GM18499 (cell line): Measurements from ENCODE around the gene HIP1R.

Experiments used
- ATAC-seq: cut with Tn5 transposase; IDR thresholded peaks from one replicate; pipeline ENCODE4 v1.9.1; 2021; ENCODE audit warnings: moderate number of reproducible peaks; ENCODE audit not compliant: insufficient read depth, unreplicated experiment

HIP1R gene

DNA sequence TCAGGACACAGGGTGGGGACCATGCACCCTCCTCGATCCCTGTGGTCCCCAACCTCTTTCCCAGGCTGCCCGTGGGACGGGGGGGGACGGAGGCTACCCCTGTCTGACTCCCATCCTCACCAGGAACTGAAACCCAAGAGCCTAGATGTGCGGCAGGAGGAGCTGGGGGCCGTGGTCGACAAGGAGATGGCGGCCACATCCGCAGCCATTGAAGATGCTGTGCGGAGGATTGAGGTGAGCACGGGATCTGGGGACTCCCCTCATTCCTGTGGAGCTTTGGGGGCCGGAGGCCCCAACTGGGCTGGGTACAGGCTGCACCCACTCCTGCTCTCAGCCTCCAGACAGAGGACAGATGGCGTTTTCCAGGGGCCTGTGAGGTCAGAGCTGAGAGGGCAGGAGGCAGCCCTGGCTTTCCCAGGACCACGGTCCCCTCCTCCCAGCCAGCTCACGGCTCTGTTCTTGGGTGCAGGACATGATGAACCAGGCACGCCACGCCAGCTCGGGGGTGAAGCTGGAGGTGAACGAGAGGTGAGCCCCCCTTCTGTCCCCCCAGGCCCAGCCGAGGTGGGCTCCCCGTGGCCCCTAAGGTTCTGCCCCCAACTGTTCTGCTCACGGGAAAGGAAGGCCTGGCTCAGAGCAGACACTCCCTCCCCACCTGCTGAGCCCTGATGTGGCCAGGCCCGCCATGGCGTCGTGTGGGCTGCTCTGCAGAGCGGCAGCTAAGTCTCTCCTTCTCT, 24.2 kb downstream of the HIP1R start:
- no peak for ATAC-seq

DNA sequence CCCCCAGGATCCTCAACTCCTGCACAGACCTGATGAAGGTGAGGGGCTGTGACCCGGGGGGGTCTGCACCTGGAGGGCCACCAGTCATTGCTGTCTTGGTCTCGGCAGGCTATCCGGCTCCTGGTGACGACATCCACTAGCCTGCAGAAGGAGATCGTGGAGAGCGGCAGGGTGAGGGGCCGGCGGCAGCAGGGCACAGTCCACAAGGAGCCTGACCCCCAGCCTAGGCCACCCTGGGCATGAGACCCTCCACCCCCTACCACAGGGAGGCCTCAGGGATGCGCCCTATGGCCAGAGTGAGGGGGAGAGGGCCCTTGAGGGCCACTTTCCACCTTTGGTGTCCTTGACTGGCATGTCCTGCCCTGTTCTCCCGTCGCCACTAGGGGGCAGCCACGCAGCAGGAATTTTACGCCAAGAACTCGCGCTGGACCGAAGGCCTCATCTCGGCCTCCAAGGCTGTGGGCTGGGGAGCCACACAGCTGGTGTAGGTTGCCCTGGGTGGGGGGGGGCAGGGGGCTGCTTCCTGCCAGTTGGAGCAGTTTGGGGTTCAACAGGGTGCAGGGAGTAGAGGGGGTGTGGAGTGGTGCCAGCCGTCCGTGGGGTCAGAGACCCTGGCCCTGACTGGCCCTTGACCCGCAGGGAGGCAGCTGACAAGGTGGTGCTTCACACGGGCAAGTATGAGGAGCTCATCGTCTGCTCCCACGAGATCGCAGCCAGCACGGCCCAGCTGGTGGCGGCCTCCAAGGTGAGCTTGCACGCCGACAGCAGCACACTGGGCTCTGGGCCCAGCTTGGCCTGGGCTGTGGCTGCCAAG, 25.0 kb downstream of the HIP1R start:
- ATAC-seq: no peak

DNA sequence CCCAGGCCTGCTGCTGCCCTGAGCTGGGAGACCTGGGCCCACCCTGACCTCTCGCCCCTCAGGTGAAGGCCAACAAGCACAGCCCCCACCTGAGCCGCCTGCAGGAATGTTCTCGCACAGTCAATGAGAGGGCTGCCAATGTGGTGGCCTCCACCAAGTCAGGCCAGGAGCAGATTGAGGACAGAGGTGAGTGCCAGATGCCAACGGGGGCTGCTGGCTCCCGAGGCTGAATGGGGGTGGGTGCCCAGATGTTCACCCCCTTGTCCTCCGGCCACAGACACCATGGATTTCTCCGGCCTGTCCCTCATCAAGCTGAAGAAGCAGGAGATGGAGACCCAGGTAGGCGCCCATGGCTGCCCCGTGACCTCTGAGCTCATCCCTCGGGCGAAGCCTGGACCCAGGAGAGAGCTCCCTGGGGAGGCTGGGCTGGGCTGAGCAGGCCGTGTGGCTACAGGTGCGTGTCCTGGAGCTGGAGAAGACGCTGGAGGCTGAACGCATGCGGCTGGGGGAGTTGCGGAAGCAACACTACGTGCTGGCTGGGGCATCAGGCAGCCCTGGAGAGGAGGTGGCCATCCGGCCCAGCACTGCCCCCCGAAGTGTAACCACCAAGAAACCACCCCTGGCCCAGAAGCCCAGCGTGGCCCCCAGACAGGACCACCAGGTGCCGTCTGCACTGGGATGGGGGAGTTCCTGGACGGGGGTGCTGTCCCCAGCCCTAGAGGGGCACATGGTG, 25.8 kb downstream of the HIP1R start:
- ATAC-seq: no peak

DNA sequence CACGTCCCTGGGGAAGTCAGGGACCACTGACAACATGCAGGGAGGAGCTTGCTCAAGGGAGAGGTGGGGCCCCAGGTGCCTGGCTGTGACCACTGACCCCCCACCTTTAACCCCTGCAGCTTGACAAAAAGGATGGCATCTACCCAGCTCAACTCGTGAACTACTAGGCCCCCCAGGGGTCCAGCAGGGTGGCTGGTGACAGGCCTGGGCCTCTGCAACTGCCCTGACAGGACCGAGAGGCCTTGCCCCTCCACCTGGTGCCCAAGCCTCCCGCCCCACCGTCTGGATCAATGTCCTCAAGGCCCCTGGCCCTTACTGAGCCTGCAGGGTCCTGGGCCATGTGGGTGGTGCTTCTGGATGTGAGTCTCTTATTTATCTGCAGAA, 26.3 kb downstream of the HIP1R start:
- no peak for ATAC-seq

DNA sequence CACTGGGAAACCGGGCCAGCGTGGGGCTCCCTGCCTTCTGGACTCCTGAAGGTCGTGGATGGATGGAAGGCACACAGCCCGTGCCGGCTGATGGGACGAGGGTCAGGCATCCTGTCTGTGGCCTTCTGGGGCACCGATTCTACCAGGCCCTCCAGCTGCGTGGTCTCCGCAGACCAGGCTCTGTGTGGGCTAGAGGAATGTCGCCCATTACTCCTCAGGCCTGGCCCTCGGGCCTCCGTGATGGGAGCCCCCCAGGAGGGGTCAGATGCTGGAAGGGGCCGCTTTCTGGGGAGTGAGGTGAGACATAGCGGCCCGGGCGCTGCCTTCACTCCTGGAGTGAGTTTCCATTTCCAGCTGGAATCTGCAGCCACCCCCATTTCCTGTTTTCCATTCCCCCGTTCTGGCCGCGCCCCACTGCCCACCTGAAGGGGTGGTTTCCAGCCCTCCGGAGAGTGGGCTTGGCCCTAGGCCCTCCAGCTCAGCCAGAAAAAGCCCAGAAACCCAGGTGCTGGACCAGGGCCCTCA, 26.9 kb downstream of the HIP1R start:
- no peak for ATAC-seq

DNA sequence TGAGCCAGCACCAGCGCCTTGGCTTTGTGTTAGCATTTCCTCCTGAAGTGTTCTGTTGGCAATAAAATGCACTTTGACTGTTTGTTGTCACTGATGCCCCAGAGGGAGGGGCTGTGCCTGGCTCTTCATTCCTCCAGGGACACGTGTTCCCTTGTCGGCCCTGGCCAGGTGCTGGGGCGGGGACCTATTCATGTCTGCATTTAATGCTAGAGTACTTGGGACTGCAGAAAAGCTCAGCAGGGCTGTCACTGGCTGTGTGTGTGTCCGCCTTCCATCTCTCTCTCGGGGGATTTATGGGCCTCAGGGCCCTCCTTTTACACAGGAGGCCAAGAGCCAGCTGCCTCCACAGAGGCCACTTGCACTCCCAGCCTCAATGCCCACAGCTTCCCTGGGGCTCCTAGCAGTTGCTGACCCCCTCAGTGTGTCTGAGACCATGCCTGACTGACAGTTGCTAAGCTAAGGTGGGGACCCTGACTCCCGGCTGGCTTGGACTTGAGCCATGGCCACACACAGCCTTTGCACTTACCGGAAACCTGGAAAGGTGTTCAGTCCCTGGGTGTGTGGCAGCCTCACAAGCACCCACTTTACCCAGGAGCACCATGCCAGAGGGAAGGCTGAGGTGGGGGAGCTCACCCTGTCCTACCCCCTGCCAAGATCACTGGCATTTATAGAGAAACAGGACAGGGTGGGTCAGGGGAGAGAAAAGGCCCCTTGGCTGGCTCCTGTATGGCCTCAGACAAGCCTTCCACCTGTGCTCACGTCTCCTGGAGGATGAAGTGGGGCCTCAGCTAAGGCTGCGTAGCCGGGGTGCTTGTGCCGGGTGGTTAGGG, 27.8 kb downstream of the HIP1R start:
- ATAC-seq: no peak

DNA sequence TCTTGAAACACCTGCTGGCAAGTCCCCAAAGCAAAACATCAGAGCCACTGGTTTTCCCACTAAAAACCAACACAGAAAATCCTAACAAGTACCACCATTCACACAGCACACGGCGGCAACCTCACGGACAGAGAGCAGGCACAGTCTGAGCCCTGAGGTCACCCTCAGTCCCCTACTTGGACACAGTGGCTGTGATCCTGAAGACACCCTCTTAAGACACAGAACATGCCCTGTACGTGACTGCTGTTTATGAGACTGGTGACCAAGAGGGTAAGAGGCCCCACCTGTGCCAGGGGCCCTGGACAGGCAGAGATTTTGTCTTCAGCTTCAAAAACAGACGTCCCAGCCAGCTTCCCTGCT, 29.6 kb downstream of the HIP1R start:
- ATAC-seq: no peak

DNA sequence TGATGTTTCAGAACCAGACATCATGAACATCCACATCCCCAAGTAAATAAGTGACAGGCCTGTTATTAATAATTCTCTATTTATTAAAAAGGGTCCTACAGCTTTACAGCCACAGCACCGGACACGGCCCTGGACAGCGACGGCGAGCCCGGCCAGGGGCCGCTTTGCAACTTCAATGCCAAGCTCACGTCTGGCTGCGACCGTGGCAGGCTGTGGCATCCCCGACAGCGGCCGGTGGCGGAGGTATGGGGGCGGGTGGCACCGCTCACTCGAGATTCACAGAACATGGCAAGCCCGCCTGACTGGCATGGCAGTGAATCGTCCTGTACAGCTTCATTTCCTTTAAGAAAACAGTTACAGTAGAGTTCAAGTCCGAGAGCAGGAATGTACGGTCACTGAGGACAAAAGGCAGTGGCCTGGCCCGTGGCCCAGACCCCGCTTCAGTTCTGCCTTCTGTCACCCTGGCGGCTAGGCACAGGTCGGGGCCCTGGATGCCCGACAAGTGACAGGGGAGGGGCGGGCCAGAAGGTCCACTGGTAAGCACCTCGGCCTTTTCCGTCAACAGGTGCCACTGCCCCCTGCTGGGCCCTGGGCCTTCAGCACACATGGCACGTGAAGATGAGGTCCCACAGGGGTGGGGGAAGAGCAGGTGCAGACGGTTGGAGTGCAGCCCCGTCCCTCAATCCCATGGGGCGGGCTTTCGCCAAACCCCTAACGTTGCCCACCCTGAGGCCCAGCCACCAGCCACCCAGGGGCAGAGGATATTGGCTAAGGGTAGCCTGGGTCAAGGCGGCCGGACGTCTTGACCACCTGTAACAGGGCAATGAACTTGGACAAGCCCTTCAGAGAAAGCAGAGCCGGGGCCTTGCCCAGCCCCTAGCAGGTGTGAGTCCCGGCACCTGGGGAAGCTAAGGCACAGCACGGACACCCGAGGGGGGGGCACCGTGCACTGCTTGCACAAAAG, 30.3 kb downstream of the HIP1R start:
- ATAC-seq: no peak

DNA sequence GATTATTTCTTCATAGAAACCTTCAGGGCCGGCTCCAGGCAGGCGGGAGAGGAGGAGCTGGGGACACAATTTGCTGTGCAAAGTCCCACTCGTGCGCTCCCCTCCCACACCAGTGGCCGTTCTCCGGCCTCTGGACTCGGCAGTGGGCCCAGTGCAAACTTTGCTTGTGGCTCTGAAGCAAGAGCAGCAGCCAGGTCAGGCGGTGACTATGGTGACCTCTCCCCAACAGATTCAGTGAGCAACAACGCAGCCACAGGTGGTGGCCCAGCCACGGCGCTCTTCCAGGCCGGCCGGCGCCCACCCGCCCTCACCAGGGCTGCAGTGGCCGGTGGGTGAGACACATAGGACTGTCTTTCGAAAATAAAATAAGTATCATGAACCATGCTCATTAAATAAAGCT, 31.1 kb downstream of the HIP1R start:
- ATAC-seq: no peak

DNA sequence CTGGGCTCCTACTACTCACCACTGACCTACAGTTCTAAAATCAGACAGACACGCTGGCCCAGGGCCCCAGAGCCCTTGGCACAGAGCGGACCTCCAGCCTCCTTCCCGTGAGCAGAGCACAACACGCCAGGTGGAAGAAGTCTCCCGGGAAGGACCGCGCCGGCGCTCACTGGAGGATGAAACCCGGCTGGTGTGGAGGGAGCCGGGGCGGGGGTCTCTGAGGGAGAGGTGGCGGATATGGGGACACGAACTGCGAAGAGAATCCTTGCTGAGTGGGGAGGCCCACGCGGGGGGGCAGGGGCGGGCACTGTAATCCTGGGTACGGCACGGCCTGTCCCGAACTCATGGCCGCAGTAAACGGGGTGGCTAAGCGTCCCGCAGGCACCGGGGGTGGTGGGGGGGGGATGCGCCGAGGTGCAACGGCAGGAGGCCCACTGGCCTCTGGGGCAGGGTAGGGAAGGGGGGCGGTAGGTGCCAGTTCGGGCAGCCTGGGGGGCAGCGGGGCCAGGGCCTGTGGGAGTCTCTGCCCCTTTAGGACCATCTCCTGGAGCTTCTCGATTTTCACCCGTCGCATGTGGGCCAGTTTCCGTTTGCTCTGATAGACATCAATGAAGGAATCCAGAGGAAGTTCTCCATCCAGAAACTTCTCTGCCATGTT, 31.8 kb downstream of the HIP1R start:
- no peak for ATAC-seq

DNA sequence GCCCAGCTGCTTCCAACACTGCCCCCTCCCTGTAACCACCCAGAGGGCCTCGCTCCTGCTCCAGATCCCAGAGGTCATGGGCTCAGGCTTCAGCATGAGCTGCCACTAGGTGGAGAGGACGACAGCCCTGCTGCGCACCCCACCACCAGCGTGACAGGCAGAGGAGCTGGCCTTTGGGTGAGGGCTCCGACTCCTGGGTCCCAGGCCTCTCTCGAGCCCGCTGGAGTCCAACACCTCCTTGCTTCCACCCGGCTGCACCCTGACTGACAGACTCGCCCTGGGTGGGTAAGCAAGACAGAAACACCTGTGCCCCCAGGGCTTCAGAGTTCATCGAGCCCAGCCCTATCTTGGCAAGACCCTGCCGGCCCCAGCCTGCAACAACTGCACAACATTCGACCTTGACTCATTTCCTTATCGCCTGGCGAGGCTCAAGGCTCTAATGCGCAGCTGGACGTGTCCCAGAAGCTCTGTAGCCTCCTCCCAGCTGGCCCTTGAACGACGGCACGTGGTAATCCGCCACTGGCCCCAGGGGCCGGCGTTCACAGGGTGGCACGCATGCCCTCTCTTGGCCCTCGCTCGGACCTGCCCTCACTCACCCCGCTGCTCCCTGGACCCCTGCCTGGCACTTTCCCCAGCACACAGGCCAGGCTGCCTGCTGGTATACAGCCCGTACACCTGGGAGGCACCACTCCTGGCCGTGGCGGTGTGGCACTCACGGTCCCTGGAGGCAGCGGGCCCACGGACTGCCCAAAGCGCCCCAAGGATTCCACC, 32.6 kb downstream of the HIP1R start:
- no peak for ATAC-seq

DNA sequence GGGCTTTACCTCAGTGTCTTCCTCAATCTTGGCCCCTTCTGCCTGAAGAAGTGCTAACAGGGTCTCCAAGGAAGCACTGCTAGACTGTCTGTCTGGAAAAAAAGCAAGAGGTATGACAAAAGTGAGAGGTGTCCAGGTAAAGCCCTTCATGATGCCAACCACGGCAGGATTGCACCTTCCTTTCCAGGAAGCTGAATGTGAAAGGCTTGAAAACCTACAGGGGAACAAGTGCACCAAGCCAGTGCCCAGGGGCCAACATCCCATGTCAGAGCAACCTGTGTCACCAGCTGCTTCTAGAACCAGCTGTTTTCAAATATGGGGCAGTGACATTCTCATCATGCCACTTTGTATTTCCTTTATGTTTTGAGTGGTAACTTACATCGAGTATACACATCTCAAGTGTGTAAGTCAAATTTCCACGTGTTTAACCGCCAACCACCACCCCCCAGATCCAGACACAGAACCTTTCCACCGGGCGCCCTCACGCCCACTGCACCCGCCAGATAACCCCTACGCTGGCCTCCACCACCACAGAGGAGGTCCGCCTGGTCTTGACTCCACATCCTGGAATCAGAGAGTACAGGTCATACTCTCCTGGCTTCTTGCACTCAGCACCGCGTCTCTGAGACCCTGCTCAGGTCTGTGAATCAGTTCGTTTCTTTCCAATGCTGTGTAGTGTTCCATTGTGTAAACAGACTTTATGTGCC, 33.4 kb downstream of the HIP1R start:
- ATAC-seq: no peak

DNA sequence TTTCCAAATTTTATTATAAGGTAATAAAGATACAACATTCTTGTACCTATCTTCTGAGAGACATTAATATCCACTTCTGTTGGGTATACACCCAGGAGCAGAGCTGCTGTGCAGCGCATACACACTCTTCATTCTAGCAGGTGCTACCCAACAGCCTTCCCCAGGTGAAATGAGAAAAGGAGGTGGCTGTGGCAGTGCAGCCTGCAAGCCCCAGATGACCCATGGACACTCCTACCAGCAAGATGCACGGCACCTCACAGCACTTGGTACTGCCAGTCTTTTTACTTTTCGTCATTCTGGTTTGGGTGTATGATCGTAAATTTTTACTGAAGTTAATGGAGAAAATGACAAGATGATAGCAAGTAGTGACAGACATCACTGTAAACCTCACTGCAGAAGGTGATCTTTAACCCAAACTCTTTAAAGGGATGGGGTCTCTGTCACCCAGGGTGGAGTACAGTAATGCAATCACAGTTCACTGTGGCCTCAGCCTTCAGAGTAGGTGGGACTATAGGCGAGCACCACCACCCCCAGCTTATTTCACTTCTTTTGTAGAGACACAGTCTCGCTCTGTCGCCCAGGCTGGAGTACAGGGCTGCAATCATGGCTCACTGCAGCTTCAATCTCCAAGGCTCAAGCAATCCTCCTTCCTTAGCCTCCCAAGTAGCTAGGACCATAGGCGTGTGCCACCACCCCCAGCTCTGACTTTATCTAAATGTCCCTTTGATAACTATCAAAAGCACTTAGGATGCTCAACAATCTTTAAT, 34.1 kb downstream of the HIP1R start:
- no peak for ATAC-seq

DNA sequence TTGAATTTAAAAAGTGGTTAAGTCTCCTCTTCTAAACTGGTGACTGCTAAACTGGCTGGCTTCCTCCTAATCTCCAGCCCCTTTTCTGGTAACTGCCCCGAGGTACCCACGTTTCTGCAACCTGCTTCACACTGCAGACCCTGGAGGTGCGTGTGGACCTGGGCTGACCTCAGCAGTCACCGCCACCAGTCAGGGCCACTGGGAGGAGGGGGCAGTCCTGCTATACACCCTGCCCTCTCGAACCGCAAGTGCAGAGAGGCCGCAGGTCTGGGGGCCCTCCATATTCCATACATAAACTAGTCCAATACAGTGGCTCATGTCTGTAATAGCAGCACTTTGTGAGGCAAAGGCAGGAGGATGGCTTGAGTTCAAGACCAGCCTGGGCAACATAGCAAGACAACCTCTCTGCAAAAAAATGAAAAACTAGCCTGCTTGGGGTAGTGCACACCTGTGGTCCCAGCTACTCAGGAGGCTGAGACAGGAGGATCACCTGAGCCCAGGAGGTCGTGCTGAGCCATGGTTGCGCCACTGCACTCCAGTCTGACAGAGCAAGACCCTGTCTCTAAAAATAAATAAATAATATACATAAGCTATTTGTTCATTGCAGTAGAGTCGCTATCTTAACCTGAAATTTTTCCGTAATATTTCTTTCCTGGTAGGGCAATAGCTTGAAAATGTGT, 35.0 kb downstream of the HIP1R start:
- no peak for ATAC-seq

DNA sequence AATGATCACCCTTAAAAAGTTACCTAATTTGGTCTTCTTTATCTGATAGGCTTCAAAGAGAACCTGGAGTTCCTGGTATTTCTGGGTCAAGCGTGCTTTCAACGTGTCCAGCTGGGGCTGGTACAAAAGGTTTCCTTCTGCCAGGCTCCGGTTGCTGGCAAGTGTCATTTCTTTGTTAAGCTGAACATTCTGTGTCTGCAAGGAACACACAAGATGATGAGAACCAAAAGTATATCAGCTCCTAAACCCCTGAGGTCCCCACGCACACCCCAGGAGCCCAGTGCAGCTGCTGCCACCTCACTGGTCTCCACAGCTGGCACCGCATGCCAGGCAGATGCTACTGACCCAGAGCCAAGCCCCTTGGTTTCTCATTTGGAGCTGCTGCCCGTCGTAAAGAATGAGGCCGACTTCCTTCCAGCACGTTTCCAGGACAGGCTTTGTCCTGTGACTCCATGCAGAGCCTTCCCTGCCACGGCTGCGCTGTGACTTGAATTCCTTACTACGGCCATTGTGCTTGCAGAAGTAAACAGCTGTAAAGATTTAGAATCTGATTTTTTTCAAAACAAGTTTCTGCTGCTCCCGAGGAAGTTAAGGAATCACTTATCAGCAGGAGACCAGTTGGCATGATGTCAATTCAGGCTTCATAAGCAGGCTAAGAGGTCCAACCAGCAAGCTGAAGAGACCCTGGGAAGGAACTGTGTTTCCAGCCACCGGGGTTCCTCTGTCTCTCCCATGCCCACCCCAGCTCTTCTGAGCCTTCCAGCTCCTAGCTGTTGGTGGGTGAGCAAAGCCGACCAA, 35.8 kb downstream of the HIP1R start:
- no peak for ATAC-seq
